HS-5 (cell line): Measurements from ENCODE around the gene MRPS34.
"Not testable (repeated sequence)": the region's sequence is repeated elsewhere in the genome, so short reads cannot be mapped to it uniquely, and the experiment has no call there.

Experiments used
- DNase-seq: peaks from one replicate; pipeline ENCODE4 v3.0.0-alpha.2; 2012; ENCODE audit warnings: low read depth

Gene MRPS34

DNA sequence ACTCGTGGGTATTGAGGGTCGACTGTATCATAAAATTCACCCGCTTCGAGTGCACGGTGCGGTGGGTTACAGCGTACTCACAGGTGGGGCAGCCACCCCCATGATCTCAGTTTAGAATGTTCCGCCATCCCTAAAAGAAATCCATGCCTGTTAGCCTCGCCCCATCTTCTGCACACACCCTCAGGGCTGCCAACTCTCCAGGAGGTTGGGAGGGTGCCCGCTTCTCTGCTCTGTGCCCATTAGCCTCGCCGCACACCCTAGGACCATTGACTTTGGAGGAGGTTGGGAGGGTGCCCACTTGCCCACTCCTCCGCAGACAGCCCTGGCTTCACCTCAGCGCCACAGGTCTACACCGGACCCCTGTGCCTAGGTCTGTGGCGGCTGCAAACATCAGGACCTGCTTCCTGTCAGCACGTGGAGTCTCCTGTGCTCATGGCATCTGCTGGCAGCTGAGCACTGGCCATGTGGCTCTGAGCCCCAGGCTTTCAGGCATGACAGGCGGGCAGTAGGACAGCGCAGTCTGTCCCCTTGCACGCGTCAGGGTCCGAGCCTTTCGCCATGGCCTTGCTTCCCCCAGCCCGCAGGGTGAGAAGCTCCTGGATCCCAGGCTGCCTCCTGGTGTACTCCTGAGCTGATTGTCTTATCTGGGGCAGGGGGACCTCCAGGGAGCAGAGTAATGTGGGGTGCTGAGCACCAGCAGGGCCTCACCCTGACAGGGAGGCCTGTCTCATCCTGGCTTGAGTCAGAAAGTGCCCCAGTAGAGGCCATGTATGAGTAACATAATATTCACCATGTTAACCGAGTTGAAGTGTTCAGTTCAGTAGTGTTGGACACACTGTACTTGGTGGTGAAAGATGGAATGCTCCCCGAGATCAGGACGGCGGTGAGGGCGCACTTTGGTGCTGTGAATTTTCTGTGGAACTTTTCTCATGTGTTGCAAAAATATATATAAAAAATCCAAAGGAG is 23.5 kb downstream of the MRPS34 start:
- DNase-seq = no peak

GRCh38 chr16:1747934-1748333 is 25.0 kb downstream of the MRPS34 start:
- no peak for DNase-seq

DNA sequence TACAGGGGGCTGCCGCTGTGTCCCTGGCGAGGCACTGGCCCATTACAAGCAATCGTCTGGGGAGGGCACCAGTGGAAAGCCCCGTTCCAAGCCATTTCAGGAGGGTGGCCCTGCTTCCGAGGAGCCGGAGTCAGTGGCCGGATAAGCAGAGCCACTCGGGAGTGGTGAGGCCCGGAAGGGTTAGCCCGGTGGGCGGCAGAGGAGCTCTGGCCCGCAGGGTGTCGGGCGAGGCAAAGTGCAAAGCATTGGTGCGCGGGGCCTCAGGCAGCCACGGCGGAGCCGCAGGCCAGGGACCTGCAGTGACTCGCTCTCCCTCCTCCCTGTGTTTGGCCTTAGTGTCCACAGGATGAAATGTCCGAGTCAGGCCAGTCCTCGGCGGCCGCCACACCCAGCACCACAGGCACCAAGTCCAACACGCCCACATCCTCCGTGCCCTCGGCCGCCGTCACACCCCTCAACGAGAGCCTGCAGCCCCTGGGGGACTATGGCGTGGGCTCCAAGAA is 26.2 kb downstream of the MRPS34 start:
- DNase-seq = no peak

DNA sequence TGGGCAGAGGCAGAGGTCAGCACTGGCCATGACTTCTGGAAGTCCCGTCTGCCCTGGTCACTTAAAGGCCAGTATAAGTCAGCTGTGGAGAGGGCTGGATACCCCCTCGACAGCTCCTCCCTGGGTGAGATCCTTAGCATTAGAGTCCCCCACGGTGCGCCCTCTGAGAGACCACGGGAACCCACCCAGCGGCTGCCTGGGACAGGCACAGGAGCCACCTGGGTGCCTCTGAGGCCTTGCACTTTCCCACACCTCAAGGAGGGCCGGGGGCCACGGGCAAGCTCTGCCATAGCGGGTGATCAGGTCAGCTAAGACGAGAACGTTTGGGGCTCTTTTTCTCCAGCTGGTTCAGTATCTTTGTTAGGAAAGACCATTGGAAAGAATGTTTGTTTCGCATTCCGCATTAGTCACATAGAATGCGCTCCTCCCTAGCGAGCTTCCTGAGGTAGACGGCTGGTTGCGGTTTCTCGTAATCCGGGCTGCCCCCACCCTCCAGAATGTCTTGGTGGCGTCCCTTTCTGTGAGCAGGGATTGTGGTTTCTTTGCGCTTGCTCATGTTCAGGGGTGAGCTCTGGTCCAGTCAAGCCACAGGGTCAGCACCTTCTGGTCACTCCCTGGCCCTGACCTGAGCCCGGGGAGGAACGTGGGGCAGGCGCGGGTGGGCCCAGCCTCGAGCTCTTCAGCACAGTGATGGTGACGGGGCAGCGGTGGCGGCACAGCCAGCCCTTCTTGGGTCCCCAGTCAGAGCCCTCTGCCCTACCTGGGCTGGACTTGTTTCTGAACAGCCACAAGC is 26.8 kb downstream of the MRPS34 start:
- DNase-seq = peak; percentile 56

- DNase-seq = peak; percentile 35
Measured at GRCh38 chr16:1745181-1745899, 27.6 kb downstream of the MRPS34 start.

DNA sequence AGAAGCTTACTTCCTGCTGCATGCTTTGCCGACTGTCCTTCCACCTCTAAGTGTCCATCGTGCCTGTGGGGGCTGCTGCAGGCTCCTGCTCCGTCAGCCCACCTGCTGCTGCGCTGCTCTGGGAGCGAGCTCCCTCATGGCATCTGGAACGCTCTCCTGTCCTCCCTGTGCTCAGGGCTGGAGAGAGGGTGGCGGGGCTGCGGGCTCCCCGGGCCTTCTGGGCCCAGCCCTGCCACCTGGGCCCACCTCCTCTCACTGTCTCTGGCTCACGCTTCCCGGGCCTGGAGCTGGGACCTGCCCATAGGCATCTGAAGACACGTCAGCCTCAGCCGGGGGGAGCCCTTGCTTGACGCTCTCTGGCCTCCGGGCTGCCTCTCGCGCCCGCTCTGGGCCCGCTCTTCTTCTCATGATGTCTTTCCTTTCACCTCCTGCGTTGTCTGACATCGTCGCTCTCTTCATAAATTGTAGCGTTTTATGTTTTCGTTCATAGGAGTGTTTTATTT is 28.5 kb downstream of the MRPS34 start:
- no peak for DNase-seq

GRCh38 chr16:1743376-1744337 is 29.3 kb downstream of the MRPS34 start:
- no peak for DNase-seq

- no peak for DNase-seq
Measured at GRCh38 chr16:1741553-1742165, 31.3 kb downstream of the MRPS34 start.

DNA sequence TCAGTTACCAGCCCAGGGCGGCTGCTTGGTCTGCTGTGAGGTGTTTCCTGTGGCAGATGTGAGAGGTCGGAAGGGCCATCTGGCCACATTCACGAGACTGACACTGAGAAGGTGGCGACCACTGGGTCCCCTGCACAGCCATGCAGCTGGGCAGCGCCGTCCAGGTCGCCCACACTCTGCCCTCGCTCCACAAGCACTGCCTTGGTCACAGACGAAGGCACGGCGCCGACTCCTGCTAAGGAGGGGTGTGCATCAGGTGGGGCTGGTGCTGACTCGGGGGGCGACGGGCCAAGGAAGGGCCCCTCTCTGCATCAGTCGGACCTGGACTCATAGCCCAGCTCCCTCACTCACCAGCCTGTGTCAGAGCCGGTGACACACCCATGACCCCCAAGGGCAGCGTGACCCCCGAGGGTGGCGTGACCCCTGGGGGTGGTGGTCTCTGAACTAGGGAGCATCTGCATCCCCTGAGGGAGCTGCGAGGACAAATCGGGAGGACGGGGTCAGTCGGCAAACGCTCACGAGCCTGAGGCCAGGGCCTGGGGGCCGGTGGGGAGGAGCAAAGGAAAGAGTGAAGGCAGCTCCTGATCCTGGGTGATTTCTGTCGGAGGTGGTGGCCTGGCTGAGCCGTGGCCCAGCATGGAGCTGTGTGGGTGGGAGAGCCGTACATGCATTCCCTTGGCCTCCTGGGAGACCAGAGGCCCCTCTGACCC is 32.0 kb downstream of the MRPS34 start:
- no peak for DNase-seq

DNA sequence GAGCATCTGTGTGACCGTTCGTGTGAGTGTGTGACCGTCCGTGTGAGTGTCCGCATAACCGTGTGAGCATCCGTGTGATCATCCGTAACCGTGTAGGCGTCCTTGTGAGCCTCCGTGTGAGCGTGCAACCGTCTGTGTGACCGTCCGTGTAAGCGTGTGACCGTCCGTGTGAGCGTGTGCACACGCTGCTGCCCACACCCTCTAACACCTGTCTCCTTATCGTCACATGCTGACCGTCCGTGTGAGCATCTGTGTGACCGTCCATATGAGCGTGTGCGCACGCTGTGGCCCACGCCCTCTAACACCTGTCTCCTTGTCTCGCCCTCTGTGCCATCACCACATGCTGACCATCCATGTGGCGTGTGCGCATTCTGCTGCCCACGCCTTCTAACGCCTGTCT is 32.7 kb downstream of the MRPS34 start:
- no peak for DNase-seq

GRCh38 chr16:1734816-1735215 is 38.1 kb downstream of the MRPS34 start:
- DNase-seq = no peak

- DNase-seq = no peak
Measured at GRCh38 chr16:1734123-1734522, 38.8 kb downstream of the MRPS34 start.

DNA sequence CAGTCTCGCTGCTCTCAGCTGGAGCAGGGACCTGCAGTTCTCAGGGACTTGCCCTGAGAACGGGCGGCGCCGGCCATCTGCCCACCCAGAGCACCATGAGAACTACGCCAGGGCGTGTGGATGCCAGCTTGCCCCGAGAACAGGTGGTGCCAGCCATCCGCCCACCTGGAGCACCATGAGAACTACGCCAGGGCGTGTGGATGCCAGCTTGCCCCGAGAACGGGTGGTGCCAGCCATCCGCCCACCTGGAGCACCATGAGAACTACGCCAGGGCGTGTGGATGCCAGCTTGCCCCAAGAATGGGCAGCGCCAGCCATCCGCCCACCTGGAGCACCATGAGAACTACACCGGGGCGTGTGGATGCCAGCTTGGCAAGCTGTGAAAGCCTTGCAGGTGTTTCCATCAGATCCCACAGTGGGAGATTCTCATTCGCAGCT is 40.4 kb downstream of the MRPS34 start:
- DNase-seq = not testable (repeated sequence)

DNA sequence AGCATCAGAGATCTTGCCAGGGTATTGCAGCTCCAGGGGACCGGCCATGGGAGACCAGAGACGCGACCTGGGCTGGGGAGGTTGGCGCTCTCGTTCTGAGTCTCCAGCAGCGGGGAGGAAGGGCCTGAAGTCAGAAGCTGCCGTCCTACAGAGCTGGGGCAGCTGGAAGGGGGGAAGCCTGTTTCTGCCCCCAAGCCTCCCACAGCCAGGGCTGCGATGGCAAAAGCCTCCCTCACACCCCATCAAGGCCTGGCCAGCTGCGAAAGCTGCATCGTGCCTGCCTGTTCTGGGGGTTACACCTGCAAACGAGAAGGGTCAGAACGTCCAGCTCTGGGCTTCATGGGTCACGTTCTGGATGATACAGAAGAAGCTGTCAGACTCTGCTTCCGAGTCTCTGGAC is 40.9 kb downstream of the MRPS34 start:
- DNase-seq = no peak

GRCh38 chr16:1731603-1732002 is 41.3 kb downstream of the MRPS34 start:
- DNase-seq = no peak

GRCh38 chr16:1731073-1731472 is 41.9 kb downstream of the MRPS34 start:
- no peak for DNase-seq

DNA sequence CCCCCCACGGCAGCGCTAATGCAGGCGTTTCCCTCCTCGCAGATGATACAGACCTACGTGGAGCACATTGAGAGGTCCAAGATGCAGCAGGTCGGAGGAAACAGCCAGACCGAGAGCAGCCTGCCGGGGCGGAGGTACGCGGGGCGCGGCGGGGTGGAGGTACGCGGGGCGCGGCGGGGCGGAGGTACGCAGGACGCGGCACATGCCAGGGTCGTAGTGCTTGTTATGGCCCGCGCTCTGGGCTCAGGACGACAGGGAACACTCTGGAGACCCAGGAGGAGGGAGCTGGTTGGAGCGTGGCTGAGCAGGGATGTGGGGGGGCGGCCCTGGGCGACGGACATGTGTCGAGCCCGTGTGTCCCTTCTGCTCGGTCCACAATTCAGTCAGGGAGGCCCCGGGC is 43.5 kb downstream of the MRPS34 start:
- DNase-seq = no peak

DNA sequence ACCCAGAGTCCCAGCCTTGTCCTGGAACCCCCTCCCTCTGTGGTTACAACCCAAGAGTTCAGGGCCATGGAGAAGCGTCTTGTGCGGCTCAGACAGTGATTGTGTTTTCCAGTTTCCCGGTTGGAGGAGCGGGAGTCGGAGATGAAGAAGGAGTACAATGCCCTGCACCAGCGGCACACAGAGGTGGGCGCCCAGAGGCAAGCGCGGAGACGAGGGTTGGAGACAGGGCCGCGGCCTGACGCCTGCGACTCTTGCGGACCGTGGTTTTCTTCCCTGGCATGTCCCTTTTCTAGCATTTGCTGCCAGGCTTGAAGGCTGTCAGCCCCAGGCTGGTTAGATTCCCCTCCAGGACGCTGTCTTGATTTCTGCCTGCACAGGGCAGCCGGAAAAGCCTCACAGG is 43.9 kb downstream of the MRPS34 start:
- DNase-seq = no peak
